HEK293 (cell line): Measurements from ENCODE around the gene ACAD11.

Source experiments
- CTCF ChIA-PET: fragments of 350-600 bp; formaldehyde crosslinking; extraction: SDS; loops from one replicate; lab custom pipeline; 2021; ENCODE audit warnings: antibody characterized with exemption; lab: Yijun Ruan, JAX
- POLR2A ChIA-PET: fragments of 300-600 bp; formaldehyde crosslinking; extraction: SDS; loops from one replicate; lab custom pipeline; 2020; ENCODE audit warnings: antibody characterized with exemption, inconsistent platforms; lab: Yijun Ruan, JAX
- H3K27ac ChIP-seq: fragments of 200-500 bp; sonication (Bioruptor generic); 2 replicates; pipeline ENCODE4 v1.5.1; 2014; ENCODE audit warnings: low read depth, low read length, control low read depth, inconsistent platforms; ENCODE audit errors: extremely low read depth
- H3K36me3 ChIP-seq, 2 experiments: fragments of 200-500 bp in 1 of 2; sonication (Bioruptor generic) in 1 of 2; 1 replicate in 1 of 2; 2 replicates in 1 of 2; pipeline ENCODE4 v1.5.1; 2014 to 2017; ENCODE audit warnings: inconsistent platforms in 2 of 2, low read length in 2 of 2; ENCODE audit not compliant: control insufficient read depth in 2 of 2, insufficient read depth in 1 of 2
- H3K4me1 ChIP-seq: fragments of 200-500 bp; sonication (Bioruptor generic); 2 replicates; pipeline ENCODE4 v1.5.1; 2014; ENCODE audit warnings: mild to moderate bottlenecking, low read length, inconsistent platforms; ENCODE audit not compliant: control insufficient read depth, insufficient read depth
- H3K4me3 ChIP-seq: 2 replicates; pipeline ENCODE4 v1.5.1; 2011; ENCODE audit warnings: low read depth, mild to moderate bottlenecking, control low read depth, low read length, moderate library complexity
- H3K9me3 ChIP-seq: fragments of 200-500 bp; sonication (Bioruptor generic); 2 replicates; pipeline ENCODE4 v1.5.1; 2014; ENCODE audit warnings: low read depth, low read length, inconsistent platforms; ENCODE audit not compliant: control insufficient read depth, insufficient read depth
- AEBP2 ChIP-seq: fragments of 450-650 bp; formaldehyde crosslinking; IDR thresholded peaks from 2 replicates; pipeline ENCODE4 v1.5.1; 2016; ENCODE audit warnings: missing biosample characterization, missing genetic modification characterization, borderline replicate concordance
- BCL6B ChIP-seq: fragments of 450-650 bp; formaldehyde crosslinking; IDR thresholded peaks from 2 replicates; pipeline ENCODE4 v1.5.1; 2017; ENCODE audit warnings: missing biosample characterization, missing genetic modification characterization
- GLIS2 ChIP-seq: fragments of 450-650 bp; formaldehyde crosslinking; IDR thresholded peaks from 2 replicates; pipeline ENCODE4 v1.5.1; 2016; ENCODE audit warnings: missing biosample characterization, missing genetic modification characterization
- KLF17 ChIP-seq: fragments of 450-650 bp; formaldehyde crosslinking; IDR thresholded peaks from 2 replicates; pipeline ENCODE4 v1.5.1; 2016; ENCODE audit warnings: missing biosample characterization, missing genetic modification characterization
- MYNN ChIP-seq: fragments of 450-650 bp; formaldehyde crosslinking; IDR thresholded peaks from 2 replicates; pipeline ENCODE4 v1.5.1; 2016; ENCODE audit warnings: missing biosample characterization, missing genetic modification characterization, borderline replicate concordance
- PRDM4 ChIP-seq: fragments of 450-650 bp; formaldehyde crosslinking; IDR thresholded peaks from 2 replicates; pipeline ENCODE4 v1.5.1; 2017; ENCODE audit warnings: missing biosample characterization, missing genetic modification characterization
- TCF7L2 ChIP-seq: IDR thresholded peaks from 2 replicates; pipeline ENCODE4 v1.6.1; 2011; ENCODE audit warnings: low read depth, mild to moderate bottlenecking, inconsistent platforms, low read length, moderate library complexity, borderline replicate concordance
- ZBTB10 ChIP-seq: fragments of 450-650 bp; formaldehyde crosslinking; IDR thresholded peaks from 2 replicates; pipeline ENCODE4 v1.5.1; 2016; ENCODE audit warnings: missing biosample characterization, missing genetic modification characterization
- ZBTB44 ChIP-seq: fragments of 450-650 bp; IDR thresholded peaks from 2 replicates; pipeline ENCODE4 v1.5.1; 2018; ENCODE audit warnings: missing biosample characterization, mild to moderate bottlenecking, missing genetic modification characterization
- ZNF140 ChIP-seq: fragments of 450-650 bp; formaldehyde crosslinking; IDR thresholded peaks from 2 replicates; pipeline ENCODE4 v1.5.1; 2016; ENCODE audit warnings: missing biosample characterization, missing genetic modification characterization
- ZNF19 ChIP-seq: fragments of 450-650 bp; formaldehyde crosslinking; IDR thresholded peaks from 2 replicates; pipeline ENCODE4; 2016; ENCODE audit warnings: missing biosample characterization, missing genetic modification characterization, low read depth
- ZNF24 ChIP-seq: fragments of 450-650 bp; formaldehyde crosslinking; IDR thresholded peaks from 2 replicates; pipeline ENCODE4 v1.5.1; 2016; ENCODE audit warnings: missing biosample characterization, missing genetic modification characterization
- ZNF423 ChIP-seq: fragments of 450-650 bp; formaldehyde crosslinking; IDR thresholded peaks from 2 replicates; pipeline ENCODE4 v1.5.1; 2016; ENCODE audit warnings: missing biosample characterization, missing genetic modification characterization
- ZNF558 ChIP-seq: fragments of 450-650 bp; formaldehyde crosslinking; IDR thresholded peaks from 2 replicates; pipeline ENCODE4 v1.5.1; 2016; ENCODE audit warnings: missing biosample characterization, missing genetic modification characterization
- ZNF600 ChIP-seq: fragments of 450-650 bp; formaldehyde crosslinking; IDR thresholded peaks from 2 replicates; pipeline ENCODE4 v1.5.1; 2016; ENCODE audit warnings: missing biosample characterization, missing genetic modification characterization
- ZNF626 ChIP-seq: fragments of 450-650 bp; sonication (Bioruptor Pico); formaldehyde crosslinking; IDR thresholded peaks from 2 replicates; pipeline ENCODE4 v1.5.1; 2018; ENCODE audit warnings: missing biosample characterization, missing genetic modification characterization, inconsistent platforms
- ZNF664 ChIP-seq: fragments of 450-650 bp; formaldehyde crosslinking; IDR thresholded peaks from 2 replicates; pipeline ENCODE4 v1.5.1; 2016; ENCODE audit warnings: missing biosample characterization, missing genetic modification characterization
- ZNF677 ChIP-seq: fragments of 450-650 bp; IDR thresholded peaks from 2 replicates; pipeline ENCODE4 v1.5.0; 2018; ENCODE audit warnings: missing biosample characterization, mild to moderate bottlenecking, missing genetic modification characterization, moderate library complexity
- ZNF837 ChIP-seq: fragments of 450-650 bp; formaldehyde crosslinking; IDR thresholded peaks from 2 replicates; pipeline ENCODE4 v1.5.1; 2016; ENCODE audit warnings: missing biosample characterization, missing genetic modification characterization

The ACAD11 gene

GRCh38 chr3:132544130-132544529 is 115.5 kb downstream of the ACAD11 start:
- POLR2A ChIA-PET, result no interaction called here
- Histone ChIP-seq H3K4me3 (no peak overlapping the region), H3K4me1 (no peaks in the 10 kb centered on the region), H3K36me3 (peaks cover 0 to 15% of the 10 kb centered on the region in 2 experiments; a peak in 1 of 3 replicates), H3K9me3 (no peaks in the 10 kb centered on the region), H3K27ac (no peak overlapping the region)
- TF ChIP-seq AEBP2 (tag by site-specific recombination) (no peak), ZNF24 (tag by site-specific recombination) (no peak), ZBTB44 (tag by site-specific recombination) (no peak), ZNF140 (tag by site-specific recombination) (no peak), ZBTB10 (tag by site-specific recombination) (no peak), MYNN (tag by site-specific recombination) (no peak), ZNF600 (tag by site-specific recombination) (no peak), TCF7L2 (no peak), ZNF19 (tag by site-specific recombination) (no peak), PRDM4 (no peak)
- CTCF ChIA-PET, result no interaction called here

- no peak overlapping the region for H3K4me3 ChIP-seq
- CTCF ChIA-PET, result no interaction called here
- H3K36me3 ChIP-seq, result peaks cover 0 to 20% of the 10 kb centered on the region in 2 experiments; a peak in 1 of 3 replicates
- no peaks in the 10 kb centered on the region for H3K9me3 ChIP-seq
- no peak for TF ChIP-seq ZNF837 (tag by site-specific recombination)
- TF ChIP-seq KLF17 (tag by site-specific recombination), result no peak
- TF ChIP-seq GLIS2 (tag by site-specific recombination), result no peak
- TF ChIP-seq ZNF677 (tag by site-specific recombination), result no peak
- TF ChIP-seq BCL6B (tag by site-specific recombination), result no peak
- no peak for TF ChIP-seq ZNF664
- TF ChIP-seq ZNF558 (tag by site-specific recombination), result no peak
- TF ChIP-seq ZNF423 (tag by site-specific recombination), result no peak
- no peak for TF ChIP-seq ZNF626 (tag by site-specific recombination)
- no peak overlapping the region for H3K27ac ChIP-seq
- POLR2A ChIA-PET, result no interaction called here
- H3K4me1 ChIP-seq, result no peaks in the 10 kb centered on the region
Measured at GRCh38 chr3:132543011-132543739, 116.4 kb downstream of the ACAD11 start.
